Activated CD8-positive, alpha-beta T cell treated with anti-CD3 and anti-CD28 coated beads for 36 hours (primary cell): ENCODE results near the gene C5orf52. TPM values are rescaled to one million over a fixed set of nuclear protein-coding genes. Genes with fewer than 3 reads are reported as not detected.

Source experiments
- ATAC-seq: fragments of 200-7000 bp; cut with Tn5 transposase; one replicate; pipeline ENCODE4 v1.10.0; 2021; ENCODE audit warnings: mild to moderate bottlenecking, moderate library complexity
- CTCF ChIA-PET: fragments of 350-600 bp; sonication (Branson Sonifier 250); formaldehyde crosslinking; loops from one replicate; lab custom pipeline; 2021; ENCODE audit warnings: antibody characterized with exemption; lab: Charles Lee
- POLR2A ChIA-PET: fragments of 350-600 bp; sonication (Branson Sonifier 250); formaldehyde crosslinking; loops from one replicate; lab custom pipeline; 2021; ENCODE audit warnings: antibody characterized with exemption; lab: Charles Lee
- DNase-seq: peaks from one replicate; pipeline ENCODE4 v3.0.0-alpha.2; 2020
- H3K27ac Mint-ChIP-seq: one replicate; pipeline ENCODE4 v1.8.0; 2021; ENCODE audit warnings: mild to moderate bottlenecking, mixed read lengths
- H3K27me3 Mint-ChIP-seq: one replicate; pipeline ENCODE4 v1.8.0; 2021; ENCODE audit warnings: mixed read lengths
- H3K36me3 Mint-ChIP-seq: one replicate; pipeline ENCODE4 v1.8.0; 2021; ENCODE audit warnings: low read depth, mixed read lengths
- H3K4me1 Mint-ChIP-seq: one replicate; pipeline ENCODE4 v1.8.0; 2021; ENCODE audit warnings: low read depth, mixed read lengths
- H3K4me3 Mint-ChIP-seq: one replicate; pipeline ENCODE4 v1.8.0; 2021; ENCODE audit warnings: mild to moderate bottlenecking, moderate library complexity, mixed read lengths
- H3K9me3 Mint-ChIP-seq: one replicate; pipeline ENCODE4 v1.8.0; 2021; ENCODE audit warnings: mixed read lengths
- intact Hi-C: fragments of 100-400 bp; cut with micrococcal nuclease; formaldehyde crosslinking; loops from one replicate; pipeline ENCODE4 v1.10.0; 2022
- total RNA-seq, 2 experiments: library from RNA; stranded (reverse); gene quantifications; one replicate each; pipeline ENCODE4 v1.2.3, GENCODE V29; 2021
- TF ChIP-seq, protein P1 (sequence below): fragments of 200-600 bp; IDR thresholded peaks from one replicate; pipeline ENCODE4 v1.8.0; 2022; ENCODE audit warnings: antibody characterized with exemption, mild to moderate bottlenecking

The C5orf52 gene
- total RNA-seq, 2 experiments from 2014 or later, result not detected

DNA sequence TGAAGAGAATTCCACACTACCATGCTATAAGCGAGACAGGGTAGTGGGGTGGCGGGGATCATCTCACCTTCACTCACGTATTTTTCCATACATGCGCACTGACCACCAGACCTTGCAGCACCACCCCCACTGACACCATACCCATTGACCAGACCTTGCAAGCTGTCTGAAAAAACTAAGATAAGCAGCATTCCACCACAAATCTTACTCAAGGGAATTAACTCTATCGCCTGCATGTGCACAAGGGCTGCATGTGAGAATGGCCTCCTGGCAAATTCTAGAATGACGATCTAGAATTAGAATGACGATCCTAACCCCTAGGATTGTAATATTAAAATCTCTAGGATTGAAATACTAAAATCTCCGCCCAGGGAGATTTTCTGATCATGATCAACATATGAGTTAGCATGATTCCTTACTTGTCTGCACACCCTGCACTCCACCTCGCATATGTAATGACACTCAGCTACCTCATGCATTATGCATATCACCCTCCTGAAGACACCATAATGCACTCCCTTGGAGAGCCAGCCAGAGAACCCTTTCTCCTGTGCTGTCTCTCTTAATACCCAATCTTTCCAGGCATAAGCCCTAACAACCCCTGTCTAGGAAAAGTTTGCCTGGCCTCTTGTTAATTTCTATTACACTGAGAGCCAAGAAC lies 30.8 kb upstream of the C5orf52 start:
- Mint-ChIP-seq H3K4me3 (no peak overlapping the region), H3K27me3 (no peaks in the 10 kb centered on the region), H3K9me3 (no peaks in the 10 kb centered on the region), H3K27ac (no peak overlapping the region), H3K36me3 (no peaks in the 10 kb centered on the region), H3K4me1 (no peaks in the 10 kb centered on the region)
- intact Hi-C loops, result no loop called here
- TF ChIP-seq, protein P1, sequence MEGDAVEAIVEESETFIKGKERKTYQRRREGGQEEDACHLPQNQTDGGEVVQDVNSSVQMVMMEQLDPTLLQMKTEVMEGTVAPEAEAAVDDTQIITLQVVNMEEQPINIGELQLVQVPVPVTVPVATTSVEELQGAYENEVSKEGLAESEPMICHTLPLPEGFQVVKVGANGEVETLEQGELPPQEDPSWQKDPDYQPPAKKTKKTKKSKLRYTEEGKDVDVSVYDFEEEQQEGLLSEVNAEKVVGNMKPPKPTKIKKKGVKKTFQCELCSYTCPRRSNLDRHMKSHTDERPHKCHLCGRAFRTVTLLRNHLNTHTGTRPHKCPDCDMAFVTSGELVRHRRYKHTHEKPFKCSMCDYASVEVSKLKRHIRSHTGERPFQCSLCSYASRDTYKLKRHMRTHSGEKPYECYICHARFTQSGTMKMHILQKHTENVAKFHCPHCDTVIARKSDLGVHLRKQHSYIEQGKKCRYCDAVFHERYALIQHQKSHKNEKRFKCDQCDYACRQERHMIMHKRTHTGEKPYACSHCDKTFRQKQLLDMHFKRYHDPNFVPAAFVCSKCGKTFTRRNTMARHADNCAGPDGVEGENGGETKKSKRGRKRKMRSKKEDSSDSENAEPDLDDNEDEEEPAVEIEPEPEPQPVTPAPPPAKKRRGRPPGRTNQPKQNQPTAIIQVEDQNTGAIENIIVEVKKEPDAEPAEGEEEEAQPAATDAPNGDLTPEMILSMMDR, result no peak
- DNase-seq (no peak), ATAC-seq (no peak)
- ChIA-PET POLR2A (interaction anchor here (0.8 kb wide), 1 partner anchor 12 kb away, joined by 3 read pairs; the partner anchor contains the start of gene SOX30), CTCF (interaction anchor here (1.1 kb wide), 1 partner anchor 11 kb away, joined by 3 read pairs; no protein-coding TSS in a partner anchor)

DNA sequence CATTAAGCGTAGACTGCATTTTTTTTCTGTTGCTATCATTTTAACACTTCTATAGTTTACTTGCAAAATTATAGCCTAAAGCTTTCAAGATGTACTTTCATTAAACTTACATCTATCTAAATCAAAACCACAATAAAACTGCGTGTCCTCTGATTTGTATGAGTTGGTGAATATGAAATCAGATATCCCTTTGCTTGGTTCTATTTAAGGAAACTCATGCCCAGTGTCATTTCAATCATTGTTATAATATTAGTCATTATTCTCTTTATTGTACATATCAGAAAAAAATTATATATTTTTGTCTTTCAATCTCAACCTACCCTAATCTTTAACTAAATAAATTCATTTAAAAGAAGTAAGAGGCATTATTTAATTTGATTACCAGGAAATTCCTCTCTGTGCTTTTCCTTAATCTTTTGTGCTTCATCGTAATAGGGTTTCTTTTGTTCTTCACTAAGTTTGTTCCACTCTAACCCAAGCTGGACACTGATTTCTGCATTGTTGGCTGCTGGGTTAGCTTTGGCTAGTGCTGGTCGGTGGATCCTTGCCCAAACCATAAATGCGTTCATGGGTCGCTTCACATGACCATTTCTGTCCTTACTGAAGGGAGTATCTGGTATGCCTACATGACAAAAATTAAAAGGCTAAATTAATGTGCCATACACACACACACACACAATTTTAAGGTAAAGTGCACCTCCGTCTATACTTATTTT lies 22.9 kb upstream of the C5orf52 start:
- ChIA-PET CTCF (no interaction called here), POLR2A (no interaction called here)
- Mint-ChIP-seq H3K4me1 (peaks cover 10% of the 10 kb centered on the region), H3K4me3 (no peak overlapping the region), H3K36me3 (peaks cover 12% of the 10 kb centered on the region), H3K27me3 (no peaks in the 10 kb centered on the region), H3K9me3 (peaks cover 12% of the 10 kb centered on the region), H3K27ac (no peak overlapping the region)
- no peak for DNase-seq
- no peak for ATAC-seq
- TF ChIP-seq, protein P1, result no peak
- intact Hi-C loops, result no loop called here

DNA sequence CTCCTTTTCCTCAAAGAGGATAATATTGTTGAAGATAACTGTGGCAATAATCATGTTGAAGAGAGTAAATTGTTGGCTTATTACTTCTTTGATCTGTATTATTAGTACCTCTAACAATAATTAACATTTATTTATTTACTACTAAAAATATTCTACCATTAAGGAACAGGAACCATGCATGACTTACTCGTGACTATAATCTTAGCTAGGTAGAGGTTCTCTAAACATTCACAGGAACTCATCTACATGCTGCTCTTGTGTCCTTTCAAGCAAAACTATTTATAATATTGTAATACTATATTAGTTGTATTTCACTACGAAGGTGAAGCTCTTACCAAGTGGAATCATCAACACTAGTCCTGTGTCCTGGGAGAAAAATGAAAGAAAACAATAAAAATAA lies 22.2 kb upstream of the C5orf52 start:
- intact Hi-C loops, result no loop called here
- DNase-seq (no peak), ATAC-seq (no peak)
- Mint-ChIP-seq H3K36me3 (peaks cover 14% of the 10 kb centered on the region), H3K4me3 (no peak overlapping the region), H3K27ac (no peak overlapping the region), H3K9me3 (peaks cover 15% of the 10 kb centered on the region), H3K4me1 (peaks cover 10% of the 10 kb centered on the region), H3K27me3 (no peaks in the 10 kb centered on the region)
- TF ChIP-seq, protein P1, result no peak
- ChIA-PET POLR2A (no interaction called here), CTCF (interaction anchor here (4.1 kb wide), 1 partner anchor 94 kb away, joined by 18 read pairs; the partner anchor contains the start of gene LSM11)

DNA sequence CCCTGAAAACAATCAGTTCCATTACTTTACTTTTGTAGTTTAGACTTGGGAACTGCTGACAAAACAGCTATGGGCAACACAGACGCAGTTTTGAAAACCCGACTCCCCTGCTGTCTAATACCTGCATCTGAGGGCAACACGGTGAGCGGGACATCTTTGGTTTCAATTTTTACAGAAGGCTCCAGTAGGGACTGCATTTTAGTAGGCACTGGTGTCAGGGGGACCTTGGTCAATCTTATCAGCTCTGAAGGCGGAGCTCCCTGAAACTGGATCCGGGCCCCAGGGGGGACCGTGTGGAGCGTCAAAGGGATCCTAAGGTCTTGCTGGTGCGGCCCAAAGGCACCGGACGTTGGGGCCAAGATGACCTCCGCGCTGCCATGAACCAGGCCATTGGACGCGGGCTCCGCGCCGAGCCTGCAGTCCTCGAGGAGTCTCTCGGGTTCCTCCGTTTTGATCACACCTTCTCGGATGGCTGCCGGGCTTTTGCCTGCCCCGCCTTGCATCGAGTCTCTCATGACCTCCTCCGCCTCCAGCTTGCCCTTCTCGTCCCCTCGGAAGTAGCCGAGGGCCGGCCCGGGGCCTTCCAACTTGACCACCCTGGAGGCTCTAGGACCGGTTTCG lies 20.2 kb upstream of the C5orf52 start:
- H3K27me3 Mint-ChIP-seq, result no peaks in the 10 kb centered on the region
- intact Hi-C loops, result no loop called here
- H3K4me1 Mint-ChIP-seq, result peaks cover 10% of the 10 kb centered on the region
- ChIA-PET CTCF (interaction anchor here (0.5 to 4.1 kb wide), 11 partner anchors 10 to 175 kb away, joined by 3 to 18 read pairs (median 3); partner anchors contain the start of gene LSM11), POLR2A (interaction anchor here (1.1 to 1.2 kb wide), 2 partner anchors 33 to 47 kb away, joined by 3 read pairs; no protein-coding TSS in a partner anchor)
- no peak overlapping the region for H3K27ac Mint-ChIP-seq
- H3K36me3 Mint-ChIP-seq, result peaks cover 14% of the 10 kb centered on the region
- TF ChIP-seq, protein P1, result no peak
- DNase-seq (no peak), ATAC-seq (no peak)
- peaks cover 20% of the 10 kb centered on the region for H3K9me3 Mint-ChIP-seq
- peak overlapping the region; percentile 68 for H3K4me3 Mint-ChIP-seq
